Measurements from ENCODE around the gene SNTG2.

Gene SNTG2

GRCh38 chr2:1072250-1072649, 121.6 kb downstream of the SNTG2 start:
- no peaks in the 10 kb centered on the region for H3K27me3 ChIP-seq (ENCODE audit: insufficient read depth, low read length, poor library complexity, severe bottlenecking)
- H3K9ac ChIP-seq (ENCODE audit: low read depth, low read length, poor library complexity, severe bottlenecking): no peak overlapping the region
- H3K9me2 ChIP-seq (replicated peaks; ENCODE audit: low read depth, low read length): no peaks in the 10 kb centered on the region
- no peak for TF ChIP-seq CTCF (conservative IDR thresholded peaks at IDR 0.05; ENCODE audit: low read length)
- H3K9me3 ChIP-seq (ENCODE audit: insufficient read depth, low read depth, low read length): no peaks in the 10 kb centered on the region
- H3K4me3 ChIP-seq (ENCODE audit: low read length, poor library complexity, severe bottlenecking): no peak overlapping the region
- H3K36me3 ChIP-seq (ENCODE audit: insufficient read depth, low read length): no peaks in the 10 kb centered on the region
- no peaks in the 10 kb centered on the region for H3K79me2 ChIP-seq (ENCODE audit: insufficient read depth, low read length)
- H4K20me1 ChIP-seq (ENCODE audit: insufficient read depth, low read length, poor library complexity, severe bottlenecking): no peaks in the 10 kb centered on the region
- no peak overlapping the region for H3K4me2 ChIP-seq (ENCODE audit: low read depth, low read length, poor library complexity, severe bottlenecking)
- H3F3A ChIP-seq (ENCODE audit: low read depth): no peaks in the 10 kb centered on the region
- H3K4me1 ChIP-seq (ENCODE audit: insufficient read depth, low read length, poor library complexity, severe bottlenecking): peaks cover 3% of the 10 kb centered on the region
- H2AFZ ChIP-seq (ENCODE audit: low read length): no peak overlapping the region

- TF ChIP-seq EZH2phosphoT487 (IDR thresholded peaks at IDR 0.05; ENCODE audit: borderline replicate concordance): no peak
- TF ChIP-seq CTCF (conservative IDR thresholded peaks at IDR 0.05; ENCODE audit: low read length): no peak
- no peaks in the 10 kb centered on the region for H3K27me3 ChIP-seq (ENCODE audit: insufficient read depth, low read length, poor library complexity, severe bottlenecking)
- H3K4me2 ChIP-seq (ENCODE audit: low read depth, low read length, poor library complexity, severe bottlenecking): no peak overlapping the region
- H3K9me2 ChIP-seq (replicated peaks; ENCODE audit: low read depth, low read length): no peaks in the 10 kb centered on the region
- H3K36me3 ChIP-seq (ENCODE audit: insufficient read depth, low read length): no peaks in the 10 kb centered on the region
- H3K9ac ChIP-seq (ENCODE audit: low read depth, low read length, poor library complexity, severe bottlenecking): no peak overlapping the region
- no peaks in the 10 kb centered on the region for H3K4me1 ChIP-seq (ENCODE audit: insufficient read depth, low read length, poor library complexity, severe bottlenecking)
- no peak overlapping the region for H3K4me3 ChIP-seq (ENCODE audit: low read length, poor library complexity, severe bottlenecking)
- no peaks in the 10 kb centered on the region for H3F3A ChIP-seq (ENCODE audit: low read depth)
- H4K20me1 ChIP-seq (ENCODE audit: insufficient read depth, low read length, poor library complexity, severe bottlenecking): no peaks in the 10 kb centered on the region
- no peak overlapping the region for H2AFZ ChIP-seq (ENCODE audit: low read length)
- no peaks in the 10 kb centered on the region for H3K79me2 ChIP-seq (ENCODE audit: insufficient read depth, low read length)
- H3K9me3 ChIP-seq (ENCODE audit: insufficient read depth, low read depth, low read length): no peaks in the 10 kb centered on the region
Observed at GRCh38 chr2:1077911-1078310, 127.3 kb downstream of the SNTG2 start.

GRCh38 chr2:1078326-1078725, 127.7 kb downstream of the SNTG2 start:
- Histone ChIP-seq H3K9ac (ENCODE audit: low read depth, low read length, poor library complexity, severe bottlenecking) (no peak overlapping the region), H4K20me1 (ENCODE audit: insufficient read depth, low read length, poor library complexity, severe bottlenecking) (no peaks in the 10 kb centered on the region), H3K9me2 (replicated peaks; ENCODE audit: low read depth, low read length) (no peaks in the 10 kb centered on the region), H3K79me2 (ENCODE audit: insufficient read depth, low read length) (no peaks in the 10 kb centered on the region), H3K9me3 (ENCODE audit: insufficient read depth, low read depth, low read length) (no peaks in the 10 kb centered on the region), H3K4me3 (ENCODE audit: low read length, poor library complexity, severe bottlenecking) (no peak overlapping the region), H3F3A (ENCODE audit: low read depth) (no peaks in the 10 kb centered on the region), H3K27me3 (ENCODE audit: insufficient read depth, low read length, poor library complexity, severe bottlenecking) (no peaks in the 10 kb centered on the region), H3K4me1 (ENCODE audit: insufficient read depth, low read length, poor library complexity, severe bottlenecking) (no peaks in the 10 kb centered on the region), H2AFZ (ENCODE audit: low read length) (no peak overlapping the region), H3K4me2 (ENCODE audit: low read depth, low read length, poor library complexity, severe bottlenecking) (no peak overlapping the region), H3K36me3 (ENCODE audit: insufficient read depth, low read length) (no peaks in the 10 kb centered on the region)
- TF ChIP-seq CTCF (conservative IDR thresholded peaks at IDR 0.05; ENCODE audit: low read length): no peak
- TF ChIP-seq EZH2phosphoT487 (IDR thresholded peaks at IDR 0.05; ENCODE audit: borderline replicate concordance): no peak
